ENCODE results near the gene RGS19. TPM values are rescaled to one million over a fixed set of nuclear protein-coding genes. Genes with fewer than 3 reads are reported as not detected.

Gene RGS19
- total RNA-seq, 1 experiment from 2014 or later, result 99.8 TPM

GRCh38 chr20:64049060-64049877 is 30.0 kb downstream of the RGS19 start, which contains the start of gene SOX18:
Gene SOX18, minus strand, starts transcription at chr20:64049639. Its CDS starts 123 bp downstream, at chr20:64049516.
- DNase-seq (ENCODE audit: low spot score), result peak; percentile 44

GRCh38 chr20:64048402-64049044 is 30.8 kb downstream of the RGS19 start:
- no peak for DNase-seq (ENCODE audit: low spot score)

GRCh38 chr20:64047968-64048401 is 31.3 kb downstream of the RGS19 start:
- DNase-seq (ENCODE audit: low spot score), result no peak

- no peak for DNase-seq (ENCODE audit: low spot score)
These were observed 32.3 kb downstream of the RGS19 start for GRCh38 chr20:64047046-64047389.

GRCh38 chr20:64045346-64046011 is 33.8 kb downstream of the RGS19 start:
- no peak for DNase-seq (ENCODE audit: low spot score)

- no peak for DNase-seq (ENCODE audit: low spot score)
These were observed 34.7 kb downstream of the RGS19 start for GRCh38 chr20:64044484-64045247.

- no peak for DNase-seq (ENCODE audit: low spot score)
These were observed 35.5 kb downstream of the RGS19 start for GRCh38 chr20:64043768-64044167.

- no peak for DNase-seq (ENCODE audit: low spot score)
These were observed 37.1 kb downstream of the RGS19 start for GRCh38 chr20:64042054-64042781.

- no peak for DNase-seq (ENCODE audit: low spot score)
These were observed 37.6 kb downstream of the RGS19 start for GRCh38 chr20:64041781-64042053.

GRCh38 chr20:64041040-64041780 is 38.1 kb downstream of the RGS19 start:
- no peak for DNase-seq (ENCODE audit: low spot score)

- no peak for DNase-seq (ENCODE audit: low spot score)
These were observed 38.9 kb downstream of the RGS19 start for GRCh38 chr20:64040231-64041039.

GRCh38 chr20:64039293-64040160 is 39.8 kb downstream of the RGS19 start:
- DNase-seq (ENCODE audit: low spot score), result no peak

GRCh38 chr20:64038565-64039292 is 40.6 kb downstream of the RGS19 start:
- peak; percentile 90 for DNase-seq (ENCODE audit: low spot score)

- no peak for DNase-seq (ENCODE audit: low spot score)
These were observed 41.1 kb downstream of the RGS19 start for GRCh38 chr20:64038224-64038564.

- peak; percentile 52 for DNase-seq (ENCODE audit: low spot score)
These were observed 41.7 kb downstream of the RGS19 start for GRCh38 chr20:64037498-64038213.

- DNase-seq (ENCODE audit: low spot score), result no peak
These were observed 42.2 kb downstream of the RGS19 start for GRCh38 chr20:64037199-64037497.

GRCh38 chr20:64036346-64037198 is 42.7 kb downstream of the RGS19 start:
- DNase-seq (ENCODE audit: low spot score), result no peak

Measured in HT-29 (cell line).